ENCODE results near the gene SH3GL2. TPM values are rescaled to one million over a fixed set of nuclear protein-coding genes. Genes with fewer than 3 reads are reported as not detected.

SH3GL2 gene
- total RNA-seq, 1 experiment from 2014 or later, result not detected

- intact Hi-C loops (cut with micrococcal nuclease; ENCODE audit: unreplicated experiment) (no loop called here), in situ Hi-C loops (cut with HindIII; ENCODE audit: low pct_unique_long_range_greater_than_20kb, low sequenced_read_pairs) (no loop called here)
- DNase-seq (ENCODE audit: low read depth, low spot score) (no peak), ATAC-seq (no peak)
- Histone ChIP-seq H3K27me3 (ENCODE audit: control insufficient read depth, insufficient read depth, low read length) (no peaks in the 10 kb centered on the region), H3K4me1 (ENCODE audit: control insufficient read depth, insufficient read depth, low read length) (no peaks in the 10 kb centered on the region), H3K36me3 (ENCODE audit: control insufficient read depth, insufficient read depth, low read length) (no peaks in the 10 kb centered on the region), H3K9me3 (ENCODE audit: control insufficient read depth, insufficient read depth, low read depth, low read length) (no peaks in the 10 kb centered on the region), H3K27ac (ENCODE audit: low read length) (no peak overlapping the region), H3K4me3 (ENCODE audit: low read depth in 2 of 2, low read length in 2 of 2) (no peak overlapping the region)
- BruUV-seq (replicated peaks), result no TSS peak
- ChIA-PET POLR2A (no interaction called here), CTCF (no interaction called here)
- no peak for TF ChIP-seq REST (IDR thresholded peaks at IDR 0.05; ENCODE audit: insufficient read depth in 1 of 2, low read depth in 2 of 2, low read length in 1 of 2)
- no peak for TF ChIP-seq SIN3A (IDR thresholded peaks at IDR 0.05; ENCODE audit: borderline replicate concordance, insufficient read depth, low read depth, low read length)
- no peak for TF ChIP-seq CTCF (IDR thresholded peaks at IDR 0.05)
- no peak for TF ChIP-seq TCF7L2 (IDR thresholded peaks at IDR 0.05; ENCODE audit: low read depth, low read length)
- no peak for TF ChIP-seq POLR2AphosphoS5 (IDR thresholded peaks at IDR 0.05; ENCODE audit: low read depth, low read length)
Measured at GRCh38 chr9:17723656-17724055, 144.8 kb downstream of the SH3GL2 start.

- CTCF ChIA-PET, result no interaction called here
- TF ChIP-seq SIN3A (IDR thresholded peaks at IDR 0.05; ENCODE audit: borderline replicate concordance, insufficient read depth, low read depth, low read length), result no peak
- TF ChIP-seq CTCF (IDR thresholded peaks at IDR 0.05), result no peak
- no peak for TF ChIP-seq POLR2AphosphoS5 (IDR thresholded peaks at IDR 0.05; ENCODE audit: low read depth, low read length)
- TF ChIP-seq TCF7L2 (IDR thresholded peaks at IDR 0.05; ENCODE audit: low read depth, low read length), result no peak
- no peak for TF ChIP-seq REST (IDR thresholded peaks at IDR 0.05; ENCODE audit: insufficient read depth in 1 of 2, low read depth in 2 of 2, low read length in 1 of 2)
- Histone ChIP-seq H3K27ac (ENCODE audit: low read length) (no peak overlapping the region), H3K4me3 (ENCODE audit: low read depth in 2 of 2, low read length in 2 of 2) (no peak overlapping the region), H3K27me3 (ENCODE audit: control insufficient read depth, insufficient read depth, low read length) (no peaks in the 10 kb centered on the region), H3K36me3 (ENCODE audit: control insufficient read depth, insufficient read depth, low read length) (no peaks in the 10 kb centered on the region), H3K4me1 (ENCODE audit: control insufficient read depth, insufficient read depth, low read length) (no peaks in the 10 kb centered on the region), H3K9me3 (ENCODE audit: control insufficient read depth, insufficient read depth, low read depth, low read length) (no peaks in the 10 kb centered on the region)
- intact Hi-C loops (cut with micrococcal nuclease; ENCODE audit: unreplicated experiment), result no loop called here
- DNase-seq (ENCODE audit: low read depth, low spot score) (no peak), ATAC-seq (no peak)
- in situ Hi-C loops (cut with HindIII; ENCODE audit: low pct_unique_long_range_greater_than_20kb, low sequenced_read_pairs), result no loop called here
- no TSS peak for BruUV-seq (replicated peaks)
- POLR2A ChIA-PET, result no interaction called here
Measured at GRCh38 chr9:17725399-17726010, 146.6 kb downstream of the SH3GL2 start.

All from Panc1 (cell line).